Lower leg skin (tissue), 4 donors: ENCODE results near the gene DLGAP1. TPM values are rescaled to one million over a fixed set of nuclear protein-coding genes. Genes with fewer than 3 reads are reported as not detected.

ENCODE experiments used
- DNase-seq, 2 donors: peaks; one replicate each; pipeline ENCODE4 v3.0.0-alpha.2; 2019; ENCODE audit warnings: low spot score in 2 of 2
- H3K4me3 ChIP-seq: fragments of 200-600 bp; sonication (generic); 2 replicates; pipeline ENCODE4 v1.5.1; 2017; ENCODE audit warnings: mild to moderate bottlenecking, low read depth; ENCODE audit not compliant: poor library complexity, severe bottlenecking
- POLR2A ChIP-seq, 2 donors: fragments of 450-650 bp; IDR thresholded peaks; one replicate each; pipeline ENCODE4 v1.6.1; 2016 to 2017; ENCODE audit warnings: antibody characterized with exemption in 2 of 2, mild to moderate bottlenecking in 1 of 2, moderate library complexity in 1 of 2
- WGBS, 2 donors: methylation state at CpG; one replicate each; pipeline ENCODE4 v1.1.5; 2018; 5-methylcytosine and 5-hydroxymethylcytosine counted together
- intact Hi-C: fragments of 100-400 bp; cut with DNase I; formaldehyde crosslinking; loops from one replicate; pipeline ENCODE4 v1.15.0; 2023; ENCODE audit warnings: low total_unique reads
- total RNA-seq, 4 donors: library from RNA; depleted of rRNA; stranded (reverse); fragments of >200 nt; gene quantifications; one replicate each; pipeline ENCODE4 v1.1.0, GENCODE V29; 2016
- TF ChIP-seq, protein P1 (sequence below), 3 donors: fragments of 450-650 bp; IDR thresholded peaks; one replicate each; pipeline ENCODE4 v1.5.1; 2016; ENCODE audit warnings: antibody characterized with exemption in 3 of 3, mild to moderate bottlenecking in 3 of 3, moderate library complexity in 2 of 3

Gene DLGAP1
- total RNA-seq, 4 donors from 2014 or later = 0.34 to 1.3 (median 0.82) TPM

DNA sequence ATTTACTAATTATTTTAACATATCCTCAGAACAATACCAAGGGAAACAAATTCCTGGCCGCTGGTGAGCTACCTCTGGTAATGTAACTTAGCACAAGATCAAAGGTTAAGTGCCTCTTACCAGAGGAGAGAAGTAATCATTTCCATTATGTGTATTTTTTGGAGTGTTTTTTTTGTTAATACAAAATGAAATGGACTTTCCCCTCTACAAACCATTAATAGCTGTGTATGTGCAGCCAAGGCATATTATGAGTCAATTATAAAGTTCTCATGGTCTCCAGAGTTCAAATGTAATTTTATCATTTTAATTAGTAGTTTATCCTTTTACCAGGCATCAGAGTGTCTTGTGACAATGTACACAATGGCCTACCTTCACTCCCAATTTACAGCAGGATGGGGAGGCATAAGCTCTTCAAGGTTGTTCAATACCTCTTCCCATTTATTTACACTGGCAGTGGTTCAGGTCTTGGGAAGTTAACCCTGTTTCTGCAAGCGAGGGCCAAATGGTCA, 762.9 kb downstream of the DLGAP1 start:
- no peak overlapping the region for H3K4me3 ChIP-seq
- DNase-seq = no peak
- WGBS, 2 donors = 85% methylated on average over 2 of the region's 2 CpGs
- intact Hi-C loops = no loop called here
- TF ChIP-seq POLR2A (IDR thresholded peaks at IDR 0.05) = no peak
- TF ChIP-seq, protein P1, sequence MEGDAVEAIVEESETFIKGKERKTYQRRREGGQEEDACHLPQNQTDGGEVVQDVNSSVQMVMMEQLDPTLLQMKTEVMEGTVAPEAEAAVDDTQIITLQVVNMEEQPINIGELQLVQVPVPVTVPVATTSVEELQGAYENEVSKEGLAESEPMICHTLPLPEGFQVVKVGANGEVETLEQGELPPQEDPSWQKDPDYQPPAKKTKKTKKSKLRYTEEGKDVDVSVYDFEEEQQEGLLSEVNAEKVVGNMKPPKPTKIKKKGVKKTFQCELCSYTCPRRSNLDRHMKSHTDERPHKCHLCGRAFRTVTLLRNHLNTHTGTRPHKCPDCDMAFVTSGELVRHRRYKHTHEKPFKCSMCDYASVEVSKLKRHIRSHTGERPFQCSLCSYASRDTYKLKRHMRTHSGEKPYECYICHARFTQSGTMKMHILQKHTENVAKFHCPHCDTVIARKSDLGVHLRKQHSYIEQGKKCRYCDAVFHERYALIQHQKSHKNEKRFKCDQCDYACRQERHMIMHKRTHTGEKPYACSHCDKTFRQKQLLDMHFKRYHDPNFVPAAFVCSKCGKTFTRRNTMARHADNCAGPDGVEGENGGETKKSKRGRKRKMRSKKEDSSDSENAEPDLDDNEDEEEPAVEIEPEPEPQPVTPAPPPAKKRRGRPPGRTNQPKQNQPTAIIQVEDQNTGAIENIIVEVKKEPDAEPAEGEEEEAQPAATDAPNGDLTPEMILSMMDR (IDR thresholded peaks at IDR 0.05) = no peak

DNA sequence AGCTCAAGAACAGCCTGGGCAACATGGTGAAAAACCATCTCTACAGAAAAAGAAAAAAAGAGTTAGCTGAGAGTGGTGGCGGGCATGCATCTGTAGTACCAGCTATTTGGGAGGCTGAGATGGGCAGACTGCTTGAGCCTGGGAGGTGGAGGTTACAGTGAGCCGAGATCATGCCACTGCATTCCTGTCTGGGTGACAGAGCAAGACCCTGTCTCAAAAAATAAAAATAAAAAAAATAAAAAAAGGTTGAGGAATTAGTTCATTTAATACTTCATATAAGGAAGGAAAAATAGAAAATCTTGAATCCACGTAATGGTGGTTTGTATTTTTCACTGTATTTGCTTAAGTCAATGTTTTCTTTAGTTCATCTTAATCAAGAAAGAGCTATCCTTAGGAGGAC, 763.4 kb downstream of the DLGAP1 start:
- DNase-seq = no peak
- TF ChIP-seq, protein P1 (IDR thresholded peaks at IDR 0.05) = no peak
- no peak for TF ChIP-seq POLR2A (IDR thresholded peaks at IDR 0.05)
- 90 to 94% methylated on average over 3 of the region's 3 CpGs for WGBS, 2 donors
- intact Hi-C loops = no loop called here
- H3K4me3 ChIP-seq = no peak overlapping the region

DNA sequence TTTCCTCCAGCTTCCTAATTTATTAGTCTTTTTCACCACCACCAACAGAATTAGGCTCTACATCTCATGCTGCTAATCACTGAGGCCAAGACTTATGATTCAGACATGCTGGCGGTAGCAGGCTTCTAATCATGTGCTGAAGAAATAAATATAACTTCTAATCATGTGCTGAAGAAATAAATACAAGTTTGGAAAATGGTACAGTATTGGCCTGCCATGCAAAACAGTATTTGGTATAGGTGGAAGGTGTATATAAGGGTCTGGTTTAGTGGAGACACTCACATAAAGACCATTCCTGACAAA, 764.4 kb downstream of the DLGAP1 start:
- TF ChIP-seq, protein P1 (IDR thresholded peaks at IDR 0.05) = no peak
- no peak for TF ChIP-seq POLR2A (IDR thresholded peaks at IDR 0.05)
- H3K4me3 ChIP-seq = no peak overlapping the region
- intact Hi-C loops = no loop called here
- no peak for DNase-seq
- 67 to 70% methylated on average over 1 of the region's 1 CpG for WGBS, 2 donors

GRCh38 chr18:3689986-3690763, 764.9 kb downstream of the DLGAP1 start:
- intact Hi-C loops = no loop called here
- no peak for DNase-seq
- no peak overlapping the region for H3K4me3 ChIP-seq
- TF ChIP-seq, protein P1 (IDR thresholded peaks at IDR 0.05) = no peak
- TF ChIP-seq POLR2A (IDR thresholded peaks at IDR 0.05) = no peak
- 76 to 78% methylated on average over 9 of the region's 9 CpGs for WGBS, 2 donors

DNA sequence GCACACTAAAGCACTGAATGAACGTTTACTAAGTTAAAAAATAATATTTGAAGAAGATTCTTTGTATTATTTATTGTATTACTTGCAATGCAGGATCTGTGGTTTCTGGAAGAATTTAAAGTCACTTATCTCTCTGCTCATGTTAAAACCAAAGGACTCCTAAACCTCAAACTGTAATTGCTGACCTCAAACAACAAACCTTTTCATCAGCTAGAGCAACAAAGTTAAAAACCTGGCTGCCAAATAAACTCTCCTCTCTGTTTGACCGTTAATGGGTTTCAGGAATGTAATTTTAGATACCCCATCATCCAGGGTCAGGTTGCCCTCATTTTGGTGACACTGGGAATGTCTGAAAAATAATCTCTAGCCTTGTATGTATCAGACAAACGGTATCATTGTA, 766.0 kb downstream of the DLGAP1 start:
- no peak overlapping the region for H3K4me3 ChIP-seq
- intact Hi-C loops = no loop called here
- no peak for DNase-seq
- TF ChIP-seq, protein P1 (IDR thresholded peaks at IDR 0.05) = no peak
- no peak for TF ChIP-seq POLR2A (IDR thresholded peaks at IDR 0.05)
- WGBS, 2 donors = 43 to 52% methylated on average over 3 of the region's 3 CpGs

GRCh38 chr18:3688690-3689089, 766.4 kb downstream of the DLGAP1 start:
- no peak overlapping the region for H3K4me3 ChIP-seq
- intact Hi-C loops = no loop called here
- TF ChIP-seq, protein P1 (IDR thresholded peaks at IDR 0.05) = no peak
- no peak for TF ChIP-seq POLR2A (IDR thresholded peaks at IDR 0.05)
- DNase-seq = no peak
- 32 to 44% methylated on average over 5 of the region's 5 CpGs for whole genome bisulfite sequencing, 2 donors
